Activated gamma-delta T cell (primary cell): ENCODE measurements around the gene ABR.

Experiments used
- DNase-seq: peaks from one replicate; lab custom pipeline; 2025; lab: John Stamatoyannopoulos, UW

The ABR gene

GRCh38 chr17:958712-959451, 220.9 kb downstream of the ABR start:
- DNase-seq, result no peak

DNA sequence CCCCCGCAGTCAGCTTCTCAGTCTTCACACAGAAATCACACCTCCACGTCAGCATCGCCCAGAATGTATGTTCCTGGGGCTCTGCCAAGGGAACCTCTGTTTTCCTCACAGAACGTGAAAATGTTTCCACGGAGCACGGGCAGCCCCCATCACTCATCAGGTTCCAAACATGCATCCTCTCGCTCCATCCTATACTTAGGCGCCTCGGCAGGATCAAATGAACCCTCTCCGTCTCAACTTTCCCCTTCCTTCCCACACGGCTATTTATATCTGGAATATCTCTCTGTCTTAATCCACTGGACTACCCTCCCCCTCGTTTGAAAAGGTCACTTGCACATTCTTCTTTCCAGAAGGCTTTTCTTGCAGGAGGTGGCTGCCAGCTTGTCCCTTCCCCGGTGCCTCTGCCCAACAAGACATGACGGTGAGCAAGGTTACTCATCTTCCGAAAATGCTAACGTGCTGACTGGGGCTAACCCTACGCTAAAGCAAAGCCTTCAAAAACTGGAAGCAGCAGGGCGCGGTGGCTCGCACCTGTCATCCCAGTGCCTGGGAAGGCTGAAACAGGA, 221.8 kb downstream of the ABR start:
- no peak for DNase-seq

GRCh38 chr17:956905-957304, 222.9 kb downstream of the ABR start:
- DNase-seq, result no peak

DNA sequence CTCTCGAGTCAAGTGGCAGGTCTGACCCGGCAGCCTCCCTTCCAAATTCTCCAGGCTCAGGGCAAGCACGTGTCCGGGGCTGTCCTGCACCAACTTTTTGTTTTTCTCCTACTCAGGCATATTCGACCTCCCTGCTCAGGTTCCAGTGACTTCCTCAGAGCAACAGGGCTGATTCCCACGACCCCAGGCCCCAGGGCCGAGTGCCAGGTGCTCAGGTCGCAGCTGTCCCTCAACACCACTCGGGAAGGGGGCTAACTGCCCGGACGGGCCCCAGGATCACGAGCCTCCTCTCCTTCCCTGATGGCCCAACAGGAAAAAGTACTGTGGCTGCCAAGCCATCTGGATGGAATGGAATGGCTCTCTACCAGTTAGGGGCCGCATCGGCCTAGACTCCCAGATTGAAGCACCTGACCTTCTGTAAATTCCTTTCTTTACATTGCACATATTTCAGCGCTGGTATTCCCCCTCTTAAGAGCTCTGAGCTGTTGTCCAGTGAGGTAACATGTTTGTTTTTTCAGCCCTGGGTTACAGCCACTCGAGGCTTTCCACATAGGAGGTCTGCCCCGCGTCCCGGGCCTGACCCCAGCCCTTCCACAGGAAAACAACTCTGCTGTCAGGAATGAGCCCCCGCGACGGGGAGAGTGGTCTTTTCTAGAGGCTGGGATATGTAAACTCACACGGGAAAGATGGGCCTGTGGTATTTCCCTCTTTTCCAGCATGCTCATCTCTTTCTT, 225.2 kb downstream of the ABR start:
- no peak for DNase-seq

DNA sequence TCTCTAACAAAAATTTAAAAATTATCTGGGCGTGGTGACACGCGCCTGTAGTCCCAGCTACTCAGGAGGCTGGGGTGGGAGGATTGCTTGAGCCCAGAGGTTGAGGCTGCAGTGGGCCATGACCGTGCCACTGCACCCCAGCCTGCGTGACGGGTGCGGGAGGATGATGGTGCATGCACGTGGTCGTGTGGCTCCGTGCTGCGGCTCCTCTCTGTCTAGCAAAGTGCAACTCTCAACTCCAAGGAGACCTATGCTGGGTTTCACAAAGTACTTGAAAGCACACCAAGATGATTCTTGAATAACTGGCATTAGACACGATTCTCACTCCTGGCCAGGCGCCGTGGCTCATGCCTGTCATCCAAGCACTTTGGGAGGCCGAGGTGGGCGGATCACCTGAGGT, 226.0 kb downstream of the ABR start:
- DNase-seq, result no peak
